ENCODE results near the gene THBS2. TPM values are rescaled to one million over a fixed set of nuclear protein-coding genes. Genes with fewer than 3 reads are reported as not detected.

Gene THBS2
- total and polyA plus RNA-seq, 2 of the 8 experiments (the other 6 are each of a cell fraction or from before 2014, with no cell fraction given) = 11.0 to 22.5 TPM

- Histone ChIP-seq H3K56ac (replicated peaks; ENCODE audit: insufficient read length, low read depth, low read length) (no peak overlapping the region), H3K4ac (replicated peaks; ENCODE audit: insufficient read length, low read depth, low read length) (no peak overlapping the region), H2BK12ac (ENCODE audit: low read depth, low read length) (no peak overlapping the region), H3K9ac (replicated peaks in 1 of 4; ENCODE audit: extremely low read depth in 1 of 4, low read depth in 3 of 4, low read length in 3 of 4) (no peak overlapping the region), H2BK120ac (replicated peaks; ENCODE audit: low read depth, low read length) (no peak overlapping the region), H3K36me3 (ENCODE audit: control insufficient read depth in 2 of 4, insufficient read depth in 4 of 4, low read length in 3 of 4) (peaks cover 0 to 20% (median 15%) of the 10 kb centered on the region in 4 experiments; a peak in 6 of 8 replicates), H4K91ac (replicated peaks; ENCODE audit: insufficient read length, low read length) (no peak overlapping the region), H3K4me2 (ENCODE audit: insufficient read depth in 1 of 2, low read depth in 2 of 2, low read length in 2 of 2) (peak overlapping the region; percentile 24 to 74; a peak in 2 of 4 replicates), H2AK5ac (ENCODE audit: low read depth, low read length) (no peak overlapping the region), H3K23ac (ENCODE audit: insufficient read length) (no peak overlapping the region), H3K23me2 (ENCODE audit: low read depth, low read length) (peaks cover 16% of the 10 kb centered on the region), H3K27me3 (replicated peaks in 1 of 4; ENCODE audit: control insufficient read depth in 3 of 4, extremely low read depth in 1 of 4, insufficient read depth in 3 of 4, low read length in 3 of 4) (peaks cover 0 to 13% (median 9%) of the 10 kb centered on the region in 4 experiments; a peak in 5 of 7 replicates), H3K4me1 (replicated peaks in 1 of 4; ENCODE audit: control insufficient read depth in 3 of 4, insufficient read depth in 4 of 4, low read length in 3 of 4) (peaks cover 15 to 40% (median 23%) of the 10 kb centered on the region in 4 experiments), H3K14ac (ENCODE audit: insufficient read length) (no peak overlapping the region), H3K27ac (ENCODE audit: low read depth, low read length) (no peak overlapping the region), H4K8ac (ENCODE audit: extremely low read depth, insufficient read depth, low read length) (no peak overlapping the region), H3K4me3 (ENCODE audit: extremely low read depth in 1 of 4, insufficient read depth in 2 of 4, low read depth in 3 of 4, low read length in 4 of 4) (peak overlapping the region in 1 of 4 experiments; percentile 61; a peak in 2 of 8 replicates), H2BK20ac (ENCODE audit: low read length) (no peak overlapping the region), H2AFZ (ENCODE audit: low read length) (no peak overlapping the region), H3K9me3 (ENCODE audit: insufficient read depth in 2 of 2, low read depth in 1 of 2, low read length in 1 of 2) (peaks cover 0 to 7% of the 10 kb centered on the region in 2 experiments; a peak in 2 of 4 replicates), H3K79me2 (ENCODE audit: control insufficient read depth in 1 of 2, insufficient read depth in 2 of 2, low read length in 2 of 2) (no peaks in the 10 kb centered on the region), H2BK5ac (ENCODE audit: low read depth, low read length) (no peak overlapping the region; the same call in 1 of the 2 replicates), H4K20me1 (replicated peaks in 1 of 2; ENCODE audit: control insufficient read depth in 1 of 2, insufficient read depth in 2 of 2, low read length in 2 of 2) (peaks cover 0 to 10% of the 10 kb centered on the region in 2 experiments), H4K5ac (ENCODE audit: insufficient read length, low read depth, low read length) (no peak overlapping the region), H2BK15ac (ENCODE audit: low read length) (no peak overlapping the region), H3K79me1 (ENCODE audit: low read depth, low read length) (no peaks in the 10 kb centered on the region), H3K18ac (ENCODE audit: extremely low read depth, low read length) (no peak overlapping the region)
- POLR2A ChIA-PET (ENCODE audit: partially characterized antibody) = interaction anchor here (1.5 to 2.0 kb wide), 4 partner anchors 8 to 38 kb away, joined by 3 to 14 read pairs (median 4); no protein-coding TSS in a partner anchor
- CTCF ChIA-PET (ENCODE audit: partially characterized antibody) = interaction anchor here (0.8 to 2.2 kb wide), 4 partner anchors 12 to 231 kb away, joined by 3 to 6 read pairs (median 4); no protein-coding TSS in a partner anchor
- FAIRE-seq (no peak), DNase-seq (ENCODE audit: low read depth in 1 of 2, low spot score in 2 of 2) (no peak)
- 47% methylated on average over 6 of the region's 6 CpGs; no CpG with 5 or more reads in 1 of the 2 experiments for WGBS, 2 experiments (ENCODE audit: extremely low coverage in 1 of 2, insufficient coverage in 1 of 2, insufficient read length in 1 of 2, insufficient replicate concordance in 2 of 2, low coverage in 1 of 2, low lambda C conversion rate in 2 of 2, missing lambda C conversion rate in 1 of 2)
- no peak for TF ChIP-seq EZH2 (IDR thresholded peaks at IDR 0.05; ENCODE audit: low read depth, low read length, severe bottlenecking)
- TF ChIP-seq KDM4A (IDR thresholded peaks at IDR 0.05; ENCODE audit: low read depth, low read length, severe bottlenecking) = no peak
- TF ChIP-seq RAD21 (IDR thresholded peaks at IDR 0.05 in 1 of 2, conservative IDR thresholded peaks at IDR 0.05 in 1 of 2; ENCODE audit: low read depth in 2 of 2, low read length in 2 of 2) = no peak
- TF ChIP-seq TCF12 (IDR thresholded peaks at IDR 0.05; ENCODE audit: low read depth, low read length) = 0 out of 2 replicates have a peak, but pooled peaks have one; percentile 39
- peak; percentile 29 for TF ChIP-seq ASH2L (IDR thresholded peaks at IDR 0.05; ENCODE audit: low read length)
- TF ChIP-seq CHD1 (IDR thresholded peaks at IDR 0.05; ENCODE audit: low read depth, low read length) = no peak
These were observed 2.3 kb downstream of the THBS2 start for GRCh38 chr6:169251371-169251802.

All from H1 (cell line).